Neural crest cell (in vitro differentiated cells): ENCODE measurements around the gene COX4I1. TPM values are rescaled to one million over a fixed set of nuclear protein-coding genes. Genes with fewer than 3 reads are reported as not detected.

Source experiments
- DNase-seq: peaks from one replicate; pipeline ENCODE4 v3.0.0; 2021; ENCODE audit warnings: low read depth, mixed read lengths, low spot score
- H3K27ac Mint-ChIP-seq: one replicate; pipeline ENCODE4 v1.8.0; 2021; ENCODE audit warnings: mild to moderate bottlenecking, mixed read lengths; ENCODE audit not compliant: unreplicated experiment
- H3K27me3 Mint-ChIP-seq: 2 replicates; pipeline ENCODE4 v1.8.0; 2021; ENCODE audit warnings: low read depth, mild to moderate bottlenecking, mixed read lengths
- H3K36me3 Mint-ChIP-seq: 2 replicates; pipeline ENCODE4 v1.8.0; 2021; ENCODE audit warnings: low read depth, mild to moderate bottlenecking, mixed read lengths
- H3K4me1 Mint-ChIP-seq: 2 replicates; pipeline ENCODE4 v1.8.0; 2021; ENCODE audit warnings: mixed read lengths
- H3K4me3 Mint-ChIP-seq: one replicate; pipeline ENCODE4 v1.8.0; 2021; ENCODE audit warnings: mild to moderate bottlenecking, mixed read lengths
- H3K9me3 Mint-ChIP-seq: 2 replicates; pipeline ENCODE4 v1.8.0; 2021; ENCODE audit warnings: mixed read lengths
- total RNA-seq: library from RNA; stranded (reverse); gene quantifications from 2 replicates; pipeline ENCODE4 v1.2.1, GENCODE V29; 2021
- TF ChIP-seq, protein P1 (sequence below): fragments of 200-600 bp; sonication (generic); conservative IDR thresholded peaks from 2 replicates; pipeline ENCODE4 v1.5.0; 2021; ENCODE audit warnings: antibody characterized with exemption, mild to moderate bottlenecking

COX4I1 gene
- total RNA-seq, 1 donor from 2014 or later, result 434 TPM

DNA sequence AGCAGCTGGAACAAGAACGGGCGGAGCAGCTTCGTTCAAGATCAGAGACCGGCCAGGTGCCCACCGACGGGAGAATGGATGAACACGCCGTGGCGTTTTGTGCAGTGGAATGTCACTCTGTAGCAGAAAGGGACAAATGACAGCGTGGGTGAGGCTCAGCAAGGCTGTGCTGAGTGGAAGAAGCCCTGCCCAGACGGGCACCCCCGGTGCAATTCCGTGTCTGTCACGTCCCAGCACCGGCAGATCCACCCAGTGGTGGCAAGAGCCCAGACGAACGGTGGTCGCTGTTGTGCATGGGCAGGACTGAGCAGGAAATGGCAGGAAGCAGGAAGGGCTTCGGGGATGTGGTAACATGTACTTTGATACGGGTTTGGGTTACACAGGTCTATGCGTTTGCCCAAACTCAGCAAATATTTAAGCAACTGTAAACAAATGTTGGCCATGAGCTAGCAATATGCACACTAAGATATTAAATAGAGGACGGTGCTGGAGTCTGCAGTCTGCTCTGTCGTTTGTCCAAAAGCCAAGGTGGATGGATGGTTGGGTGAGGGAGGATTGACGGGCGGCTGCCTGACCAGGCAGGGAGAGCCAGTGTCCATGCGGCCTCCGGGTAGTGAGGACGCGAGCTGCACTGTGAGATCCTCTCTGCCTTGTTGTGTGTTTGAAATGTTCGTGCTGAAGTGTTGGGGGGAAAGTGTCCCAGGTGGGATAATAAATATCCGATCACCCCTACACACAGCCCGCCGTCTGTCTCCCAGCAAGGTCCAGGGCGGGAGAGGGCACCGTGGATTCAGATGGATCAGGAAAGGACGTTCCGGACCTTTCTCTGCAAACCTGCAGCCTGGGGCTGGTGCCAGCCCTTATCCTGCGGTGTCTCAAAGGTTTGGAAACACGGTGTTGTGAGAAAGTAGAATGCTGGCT lies 48.4 kb downstream of the COX4I1 start:
- H3K9me3 Mint-ChIP-seq, result no peaks in the 10 kb centered on the region
- DNase-seq, result no peak
- TF ChIP-seq, protein P1, sequence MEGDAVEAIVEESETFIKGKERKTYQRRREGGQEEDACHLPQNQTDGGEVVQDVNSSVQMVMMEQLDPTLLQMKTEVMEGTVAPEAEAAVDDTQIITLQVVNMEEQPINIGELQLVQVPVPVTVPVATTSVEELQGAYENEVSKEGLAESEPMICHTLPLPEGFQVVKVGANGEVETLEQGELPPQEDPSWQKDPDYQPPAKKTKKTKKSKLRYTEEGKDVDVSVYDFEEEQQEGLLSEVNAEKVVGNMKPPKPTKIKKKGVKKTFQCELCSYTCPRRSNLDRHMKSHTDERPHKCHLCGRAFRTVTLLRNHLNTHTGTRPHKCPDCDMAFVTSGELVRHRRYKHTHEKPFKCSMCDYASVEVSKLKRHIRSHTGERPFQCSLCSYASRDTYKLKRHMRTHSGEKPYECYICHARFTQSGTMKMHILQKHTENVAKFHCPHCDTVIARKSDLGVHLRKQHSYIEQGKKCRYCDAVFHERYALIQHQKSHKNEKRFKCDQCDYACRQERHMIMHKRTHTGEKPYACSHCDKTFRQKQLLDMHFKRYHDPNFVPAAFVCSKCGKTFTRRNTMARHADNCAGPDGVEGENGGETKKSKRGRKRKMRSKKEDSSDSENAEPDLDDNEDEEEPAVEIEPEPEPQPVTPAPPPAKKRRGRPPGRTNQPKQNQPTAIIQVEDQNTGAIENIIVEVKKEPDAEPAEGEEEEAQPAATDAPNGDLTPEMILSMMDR, result no peak
- no peaks in the 10 kb centered on the region for H3K36me3 Mint-ChIP-seq
- H3K27me3 Mint-ChIP-seq, result peaks cover 29% of the 10 kb centered on the region
- no peaks in the 10 kb centered on the region for H3K4me1 Mint-ChIP-seq
- no peak overlapping the region for H3K27ac Mint-ChIP-seq
- H3K4me3 Mint-ChIP-seq, result no peak overlapping the region

DNA sequence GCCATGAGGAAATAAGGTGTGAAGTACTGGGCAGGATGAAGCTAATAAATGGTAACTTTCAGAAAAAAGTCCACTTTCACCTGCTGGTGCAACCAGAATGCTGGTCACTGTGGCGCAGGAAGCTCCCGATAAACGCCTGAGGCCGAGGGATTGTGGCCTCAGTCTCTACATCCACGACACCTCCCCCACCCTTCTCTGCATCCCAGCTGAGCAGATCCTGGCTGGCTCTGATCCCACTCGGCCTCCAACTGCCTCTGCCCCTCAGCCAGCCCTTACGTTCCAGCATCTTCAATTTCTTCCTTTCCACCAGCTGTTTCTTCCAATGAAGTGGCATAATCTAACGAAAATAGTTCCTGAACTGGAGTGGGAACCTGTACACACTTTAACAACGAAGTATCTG lies 49.5 kb downstream of the COX4I1 start:
- H3K27ac Mint-ChIP-seq, result no peak overlapping the region
- H3K4me3 Mint-ChIP-seq, result no peak overlapping the region
- no peaks in the 10 kb centered on the region for H3K36me3 Mint-ChIP-seq
- H3K4me1 Mint-ChIP-seq, result no peaks in the 10 kb centered on the region
- no peak for DNase-seq
- H3K9me3 Mint-ChIP-seq, result no peaks in the 10 kb centered on the region
- TF ChIP-seq, protein P1, result no peak
- H3K27me3 Mint-ChIP-seq, result peaks cover 29% of the 10 kb centered on the region

DNA sequence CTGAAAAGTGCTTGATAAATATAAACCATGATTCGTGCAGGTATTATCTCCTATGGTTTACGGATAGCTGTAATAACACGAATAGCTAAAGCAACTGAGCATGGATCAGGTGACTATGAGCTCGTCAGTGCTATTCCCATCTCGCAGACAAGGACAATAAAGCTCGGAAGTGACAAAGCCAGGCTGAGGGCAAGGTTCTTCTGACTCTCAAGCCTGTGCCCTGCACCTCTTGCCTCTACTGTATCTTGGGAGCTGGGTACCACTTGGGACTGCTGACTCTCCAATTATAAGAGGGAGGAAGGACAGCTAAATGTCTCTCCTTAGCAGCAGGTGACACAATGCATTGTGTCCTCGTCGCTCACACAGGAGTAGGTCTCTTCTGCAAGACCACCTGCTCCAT lies 49.9 kb downstream of the COX4I1 start:
- no peak overlapping the region for H3K27ac Mint-ChIP-seq
- no peaks in the 10 kb centered on the region for H3K36me3 Mint-ChIP-seq
- H3K4me1 Mint-ChIP-seq, result no peaks in the 10 kb centered on the region
- H3K9me3 Mint-ChIP-seq, result no peaks in the 10 kb centered on the region
- H3K27me3 Mint-ChIP-seq, result peaks cover 29% of the 10 kb centered on the region
- H3K4me3 Mint-ChIP-seq, result no peak overlapping the region
- DNase-seq, result no peak
- TF ChIP-seq, protein P1, result no peak

DNA sequence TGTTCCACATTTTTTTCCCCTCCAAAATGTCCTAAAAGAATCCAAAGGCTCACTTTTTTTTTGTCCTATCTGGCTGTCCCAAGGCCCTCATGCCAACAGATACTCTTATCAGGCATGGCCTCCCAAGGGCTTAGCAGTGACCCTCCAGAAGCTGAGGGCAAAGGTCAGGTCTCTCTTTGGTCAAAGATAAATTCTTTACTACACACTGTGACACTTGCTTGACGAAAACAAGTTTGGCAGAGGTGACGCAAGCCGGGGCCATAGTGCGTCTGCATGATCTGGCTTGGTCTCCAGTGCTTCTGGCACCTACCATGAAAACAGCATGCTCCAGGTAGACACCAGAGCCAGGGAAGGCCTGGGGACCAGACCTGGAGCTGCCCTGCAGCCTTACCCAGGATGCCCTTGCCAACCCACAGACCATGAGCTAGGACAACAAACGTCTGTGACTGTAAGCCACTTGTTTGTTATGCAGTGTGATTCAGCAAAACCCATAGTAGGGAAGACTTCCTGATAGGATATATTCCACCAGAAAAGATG lies 50.9 kb downstream of the COX4I1 start:
- H3K36me3 Mint-ChIP-seq, result no peaks in the 10 kb centered on the region
- TF ChIP-seq, protein P1, result no peak
- no peak for DNase-seq
- no peaks in the 10 kb centered on the region for H3K4me1 Mint-ChIP-seq
- H3K9me3 Mint-ChIP-seq, result no peaks in the 10 kb centered on the region
- peaks cover 29% of the 10 kb centered on the region for H3K27me3 Mint-ChIP-seq
- H3K4me3 Mint-ChIP-seq, result no peak overlapping the region
- H3K27ac Mint-ChIP-seq, result no peak overlapping the region

DNA sequence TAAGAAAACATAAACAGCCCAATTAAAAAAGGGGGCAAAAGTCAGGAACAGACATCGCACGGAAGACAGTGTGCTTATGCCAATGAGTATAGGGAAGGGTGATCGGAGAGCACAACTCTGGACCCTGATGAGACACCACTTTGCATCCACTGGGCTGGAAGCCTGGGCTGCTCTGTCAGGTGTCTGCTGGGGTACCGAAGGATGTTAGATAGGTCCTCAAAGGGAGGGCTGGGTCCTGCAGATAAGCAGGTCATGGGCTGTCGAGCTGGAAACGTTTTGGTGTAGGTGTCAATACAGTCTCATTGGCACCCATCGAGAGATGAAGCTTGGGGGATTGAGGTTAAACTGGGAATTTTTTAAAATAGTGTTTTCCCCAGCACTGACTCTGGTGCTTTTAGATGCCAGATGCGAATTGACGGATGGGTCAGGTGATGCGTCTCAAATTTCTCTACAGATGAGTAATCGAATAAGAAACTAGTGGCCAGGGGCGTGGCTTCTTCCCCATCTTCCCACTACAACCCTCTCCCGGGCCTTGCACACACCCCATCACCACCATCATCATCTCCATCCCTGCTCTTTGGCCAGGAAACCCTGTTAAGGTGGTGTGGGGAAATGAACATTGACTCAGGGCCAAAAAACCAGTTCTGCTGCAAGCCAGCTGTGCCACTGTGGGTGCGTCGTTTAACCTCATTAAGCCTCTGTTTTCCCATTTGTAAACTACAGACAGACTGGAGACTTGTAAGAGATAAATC lies 51.7 kb downstream of the COX4I1 start:
- peaks cover 32% of the 10 kb centered on the region for H3K27me3 Mint-ChIP-seq
- H3K4me3 Mint-ChIP-seq, result no peak overlapping the region
- H3K9me3 Mint-ChIP-seq, result no peaks in the 10 kb centered on the region
- no peak overlapping the region for H3K27ac Mint-ChIP-seq
- TF ChIP-seq, protein P1, result no peak
- H3K36me3 Mint-ChIP-seq, result no peaks in the 10 kb centered on the region
- no peak for DNase-seq
- no peaks in the 10 kb centered on the region for H3K4me1 Mint-ChIP-seq
